HG02798 (cell line): ENCODE results near the gene TUBB2A.

ENCODE experiments used
- ATAC-seq: cut with Tn5 transposase; IDR thresholded peaks from one replicate; pipeline ENCODE4 v1.9.1; 2021; ENCODE audit warnings: mild to moderate bottlenecking; ENCODE audit not compliant: unreplicated experiment, poor library complexity

The TUBB2A gene

GRCh38 chr6:3128356-3129108 lies 28.8 kb downstream of the TUBB2A start:
- no peak for ATAC-seq

- no peak for ATAC-seq
These were observed 31.5 kb downstream of the TUBB2A start for GRCh38 chr6:3125815-3126214.

- ATAC-seq, result no peak
These were observed 32.7 kb downstream of the TUBB2A start for GRCh38 chr6:3124667-3125066.

GRCh38 chr6:3122823-3123182 lies 34.5 kb downstream of the TUBB2A start:
- ATAC-seq, result no peak

- ATAC-seq, result no peak
These were observed 36.6 kb downstream of the TUBB2A start for GRCh38 chr6:3120765-3121089.

- peak; percentile 24 for ATAC-seq
These were observed 38.2 kb downstream of the TUBB2A start for GRCh38 chr6:3119040-3119723.

- ATAC-seq, result peak; percentile 92
These were observed 38.8 kb downstream of the TUBB2A start, which contains the start of gene BPHL for GRCh38 chr6:3118353-3119039. Gene BPHL (plus strand): TSS chr6:3118711. CDS start chr6:3118741, 30 bp downstream.

GRCh38 chr6:3117912-3118352 lies 39.4 kb downstream of the TUBB2A start:
- no peak for ATAC-seq

GRCh38 chr6:3114377-3114776 lies 43.0 kb downstream of the TUBB2A start:
- no peak for ATAC-seq

- ATAC-seq, result no peak
These were observed 47.6 kb downstream of the TUBB2A start for GRCh38 chr6:3109761-3110160.

- ATAC-seq, result no peak
These were observed 48.5 kb downstream of the TUBB2A start for GRCh38 chr6:3108746-3109414.
